Right lobe of liver (tissue), 4 donors: ENCODE data around the gene CNTNAP5.

Source experiments
- POLR2A ChIP-seq: fragments of 450-650 bp; IDR thresholded peaks from one replicate; pipeline ENCODE4 v1.6.1; 2017; ENCODE audit warnings: antibody characterized with exemption, mild to moderate bottlenecking
- TF ChIP-seq, protein P1 (sequence below), 4 donors: fragments of 200-600 bp in 3 of 4; fragments of 450-650 bp in 1 of 4; IDR thresholded peaks; one replicate each; pipeline versions ENCODE4 v1.5.1 to v1.8.0; 2016 to 2022; ENCODE audit warnings: antibody characterized with exemption in 4 of 4, mild to moderate bottlenecking in 2 of 4
- donor health status: DM: no; HTN: no; CAD: no.
- donor health status: DM: no; HTN: no; CAD: no.
- donor health status: DM: no; HTN: yes; CAD: no.

DNA sequence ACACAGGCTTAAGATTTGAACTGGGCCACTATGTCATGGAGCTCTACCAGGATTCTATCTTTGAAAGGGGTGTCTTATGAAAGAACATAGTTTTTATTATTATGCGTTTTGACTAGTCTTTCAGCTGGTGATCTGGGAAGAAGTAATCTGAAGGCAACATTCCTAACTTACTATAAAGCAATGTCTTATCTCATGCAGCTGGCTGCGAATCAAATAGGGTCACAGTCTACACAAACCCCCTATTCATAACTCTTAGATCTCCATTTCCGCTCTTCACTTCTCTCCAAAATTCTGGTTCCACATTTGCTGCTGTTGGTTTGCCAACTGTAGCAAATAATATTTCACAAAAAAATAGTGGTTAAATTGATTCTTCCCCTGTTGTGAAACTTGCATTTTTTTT, 813.3 kb downstream of the CNTNAP5 start:
- TF ChIP-seq, protein P1, sequence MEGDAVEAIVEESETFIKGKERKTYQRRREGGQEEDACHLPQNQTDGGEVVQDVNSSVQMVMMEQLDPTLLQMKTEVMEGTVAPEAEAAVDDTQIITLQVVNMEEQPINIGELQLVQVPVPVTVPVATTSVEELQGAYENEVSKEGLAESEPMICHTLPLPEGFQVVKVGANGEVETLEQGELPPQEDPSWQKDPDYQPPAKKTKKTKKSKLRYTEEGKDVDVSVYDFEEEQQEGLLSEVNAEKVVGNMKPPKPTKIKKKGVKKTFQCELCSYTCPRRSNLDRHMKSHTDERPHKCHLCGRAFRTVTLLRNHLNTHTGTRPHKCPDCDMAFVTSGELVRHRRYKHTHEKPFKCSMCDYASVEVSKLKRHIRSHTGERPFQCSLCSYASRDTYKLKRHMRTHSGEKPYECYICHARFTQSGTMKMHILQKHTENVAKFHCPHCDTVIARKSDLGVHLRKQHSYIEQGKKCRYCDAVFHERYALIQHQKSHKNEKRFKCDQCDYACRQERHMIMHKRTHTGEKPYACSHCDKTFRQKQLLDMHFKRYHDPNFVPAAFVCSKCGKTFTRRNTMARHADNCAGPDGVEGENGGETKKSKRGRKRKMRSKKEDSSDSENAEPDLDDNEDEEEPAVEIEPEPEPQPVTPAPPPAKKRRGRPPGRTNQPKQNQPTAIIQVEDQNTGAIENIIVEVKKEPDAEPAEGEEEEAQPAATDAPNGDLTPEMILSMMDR (IDR thresholded peaks at IDR 0.05), result no peak
- no peak for TF ChIP-seq POLR2A
